Activated effector memory CD4-positive, alpha-beta T cell treated with anti-CD3 and anti-CD28 coated beads, Interleukin-2, amount 50 U/mL, for 16 hours (primary cell): Measurements from ENCODE around the gene CCR7.
A peak's percentile ranks its signal among the peaks of the same experiment; 100 is the strongest.

Experiments
- DNase-seq: peaks from one replicate; pipeline ENCODE4 v3.0.0-alpha.2; 2020

CCR7 gene, protein sequence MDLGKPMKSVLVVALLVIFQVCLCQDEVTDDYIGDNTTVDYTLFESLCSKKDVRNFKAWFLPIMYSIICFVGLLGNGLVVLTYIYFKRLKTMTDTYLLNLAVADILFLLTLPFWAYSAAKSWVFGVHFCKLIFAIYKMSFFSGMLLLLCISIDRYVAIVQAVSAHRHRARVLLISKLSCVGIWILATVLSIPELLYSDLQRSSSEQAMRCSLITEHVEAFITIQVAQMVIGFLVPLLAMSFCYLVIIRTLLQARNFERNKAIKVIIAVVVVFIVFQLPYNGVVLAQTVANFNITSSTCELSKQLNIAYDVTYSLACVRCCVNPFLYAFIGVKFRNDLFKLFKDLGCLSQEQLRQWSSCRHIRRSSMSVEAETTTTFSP

DNA sequence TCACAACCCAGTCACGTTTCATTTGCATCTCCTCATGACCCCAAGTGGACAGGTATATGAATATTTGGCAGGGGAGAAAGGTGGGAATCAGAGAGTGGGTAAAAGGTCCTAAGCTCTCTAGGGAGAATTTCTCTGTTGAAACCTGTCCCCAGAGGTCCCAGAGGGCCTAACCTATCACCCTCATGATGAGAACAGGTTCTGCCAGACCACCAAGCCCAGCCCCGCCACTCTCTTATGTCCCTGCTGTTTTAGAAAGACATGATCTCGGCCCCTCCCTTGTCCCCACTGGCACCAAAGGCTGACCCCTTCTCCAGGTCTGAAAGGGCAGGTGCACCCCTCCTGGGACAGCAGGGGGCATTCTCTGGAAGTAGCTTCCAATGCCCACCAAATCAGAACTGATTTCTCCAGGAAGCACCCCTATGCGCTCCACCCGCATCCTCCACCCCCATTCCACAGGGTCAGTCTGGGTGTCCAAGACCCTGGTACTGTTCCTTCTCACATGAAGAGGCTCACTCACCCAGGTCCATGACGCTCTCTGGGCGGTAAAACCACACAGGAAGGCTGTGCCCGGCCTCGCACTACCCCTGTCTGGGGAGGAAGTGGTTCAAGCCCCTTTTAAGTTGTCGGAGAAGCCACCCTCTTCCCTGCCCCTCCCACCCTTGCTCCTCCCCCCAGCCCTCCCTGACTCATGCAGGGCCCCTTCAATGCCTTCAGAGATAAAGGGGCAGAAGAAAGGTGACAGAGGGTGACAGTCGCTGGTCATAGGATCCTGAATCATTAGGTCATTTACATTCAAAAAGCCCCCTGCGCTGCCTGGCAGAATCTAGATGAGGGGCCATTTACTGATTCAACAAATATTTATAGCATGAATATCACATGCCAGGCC, at the start of gene CCR7:
Gene CCR7 (minus strand): TSS at position 590 of the 886 bp plus-strand sequence. CDS start 63 bp downstream, at position 527.
- peak; percentile 91 for DNase-seq

DNA sequence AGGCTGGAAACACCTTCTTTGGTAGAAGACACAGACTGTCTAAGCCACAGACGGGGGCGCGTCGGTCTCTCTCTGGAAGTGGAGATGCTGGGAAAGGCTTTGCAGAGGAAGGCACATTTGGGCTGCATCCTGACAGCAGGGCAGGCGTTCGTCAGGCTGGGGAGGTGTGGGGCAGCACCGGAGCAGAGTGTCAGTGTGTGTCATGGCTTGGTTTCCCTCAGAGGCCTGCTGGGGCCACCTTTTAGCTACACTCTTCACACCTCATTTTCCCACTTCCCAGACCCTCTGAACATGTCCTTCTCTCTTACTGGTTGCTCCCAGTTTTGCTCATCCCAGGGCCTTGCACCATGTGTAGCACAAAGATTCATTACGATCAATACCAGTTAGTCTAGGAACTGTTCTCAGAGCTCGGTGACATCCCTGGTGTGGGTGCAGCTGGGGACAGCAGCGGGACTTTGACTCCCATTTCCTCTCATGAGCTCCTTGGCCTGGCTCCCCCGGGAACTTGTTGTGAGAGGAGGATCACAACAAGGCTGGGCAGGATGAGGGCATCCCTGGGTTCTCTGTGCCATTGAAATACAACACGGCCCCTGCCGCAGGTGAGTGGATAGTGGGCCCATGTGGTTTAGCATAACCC, 49.3 kb upstream of the CCR7 start:
- no peak for DNase-seq

DNA sequence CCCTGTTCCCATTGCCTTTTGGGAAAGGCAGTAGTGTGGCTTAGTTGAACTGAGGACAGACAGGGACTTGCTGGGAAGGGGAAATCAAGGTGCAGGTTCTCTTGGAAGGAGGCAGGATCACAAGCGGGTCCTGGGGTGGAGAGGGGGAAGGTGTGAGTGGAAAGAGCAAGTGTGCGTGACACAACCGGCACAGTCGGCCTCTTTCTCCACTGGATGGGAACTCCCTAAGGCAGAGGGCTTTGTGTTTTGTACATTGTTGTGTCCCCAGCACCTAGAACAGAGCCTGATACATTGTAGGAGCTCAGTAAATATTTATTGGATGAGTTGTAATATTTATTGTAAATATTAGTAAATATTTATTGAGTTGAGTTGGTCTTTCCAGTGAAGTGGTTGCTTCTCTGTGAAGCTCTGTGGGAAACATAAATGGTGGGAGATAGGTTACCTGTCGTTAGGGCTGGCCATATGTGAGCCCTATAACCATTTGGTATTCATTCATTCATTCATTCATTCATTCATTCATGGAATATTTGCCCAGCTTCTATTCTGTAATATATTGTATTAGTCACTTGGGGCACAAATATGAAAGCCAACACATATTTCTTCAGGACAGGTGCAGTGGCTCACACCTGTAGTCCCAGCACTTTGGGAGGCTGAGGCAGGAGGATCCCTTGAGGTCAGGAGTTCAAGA, 48.3 kb upstream of the CCR7 start:
- no peak for DNase-seq

DNA sequence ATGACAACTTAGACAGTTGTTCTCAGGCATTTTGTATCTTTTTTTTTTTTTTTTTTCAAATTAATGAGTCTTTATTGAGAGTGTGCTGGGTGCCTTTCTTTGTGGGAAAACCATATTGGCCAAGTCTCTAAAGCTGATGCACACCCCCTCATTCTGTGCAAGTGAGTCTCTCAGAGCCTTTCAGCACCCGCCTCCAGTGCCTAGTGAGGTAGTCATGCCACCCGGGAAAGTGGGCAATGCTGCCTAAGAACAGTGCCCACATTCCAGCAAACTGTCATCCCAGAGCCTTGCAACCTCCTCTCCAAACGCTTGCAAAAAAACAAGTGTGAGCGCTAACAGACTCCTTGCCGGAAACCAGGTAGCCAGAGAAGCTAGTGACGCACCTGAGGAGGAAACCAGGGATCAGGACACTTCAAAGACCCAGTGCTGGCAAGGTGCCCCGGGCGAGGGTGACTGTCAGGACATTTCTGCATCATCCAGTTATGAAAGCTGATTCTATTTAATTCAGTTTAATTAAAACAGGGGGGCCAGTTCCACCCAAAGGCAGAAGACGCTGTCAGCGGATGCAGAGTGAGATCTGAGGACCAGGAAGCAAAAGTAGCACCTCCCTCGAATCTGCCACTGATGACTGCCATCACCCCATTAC, 47.5 kb upstream of the CCR7 start:
- DNase-seq, result peak; percentile 89

DNA sequence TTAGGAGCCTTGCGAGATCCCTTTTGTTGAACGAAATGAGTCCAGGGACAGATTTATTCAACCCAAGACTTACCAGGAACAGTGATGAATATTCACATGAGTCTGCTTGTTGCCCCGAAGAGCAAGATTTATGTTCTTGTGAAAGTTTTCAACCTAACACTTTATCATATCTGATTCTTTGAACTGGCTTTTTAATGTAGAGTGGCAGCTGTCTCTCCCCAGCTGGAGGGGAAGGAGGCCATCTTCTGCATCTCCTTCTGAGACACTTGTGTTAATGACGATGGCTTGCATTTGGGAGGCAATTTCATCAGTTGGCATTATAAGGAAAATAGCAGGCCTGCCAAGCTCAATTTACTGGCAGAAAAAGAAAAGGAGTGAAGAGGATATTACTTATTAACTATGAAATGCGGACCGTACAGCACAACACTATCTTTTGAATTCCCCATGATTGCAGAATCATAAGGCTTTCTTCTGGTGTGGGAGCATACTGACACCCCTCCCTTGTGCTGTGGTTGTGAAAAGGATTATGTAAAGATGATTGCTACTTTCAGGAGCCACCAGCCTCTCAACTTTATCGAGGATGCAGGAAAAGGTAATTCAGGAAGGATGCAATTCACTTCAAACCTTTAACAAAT, 46.7 kb upstream of the CCR7 start:
- DNase-seq, result no peak

DNA sequence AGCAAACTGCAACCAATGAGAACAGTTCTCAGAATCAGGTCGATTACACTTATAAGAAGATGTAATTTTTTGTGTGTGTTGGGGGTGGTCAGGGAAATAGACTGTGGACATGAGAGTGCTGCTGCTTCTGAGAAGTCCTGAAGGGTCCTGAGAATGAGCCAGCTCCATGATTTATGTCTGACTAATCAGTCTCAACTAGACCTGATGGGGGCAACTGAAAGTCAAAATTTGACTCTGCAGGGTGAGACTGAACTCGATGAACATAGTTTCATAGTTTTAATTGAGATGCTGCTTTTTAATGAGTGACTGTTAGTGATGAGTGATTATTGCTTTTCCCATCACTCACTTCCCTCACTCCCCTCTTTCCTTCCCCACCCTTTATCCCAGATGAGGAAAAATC, 45.1 kb upstream of the CCR7 start:
- DNase-seq, result no peak

DNA sequence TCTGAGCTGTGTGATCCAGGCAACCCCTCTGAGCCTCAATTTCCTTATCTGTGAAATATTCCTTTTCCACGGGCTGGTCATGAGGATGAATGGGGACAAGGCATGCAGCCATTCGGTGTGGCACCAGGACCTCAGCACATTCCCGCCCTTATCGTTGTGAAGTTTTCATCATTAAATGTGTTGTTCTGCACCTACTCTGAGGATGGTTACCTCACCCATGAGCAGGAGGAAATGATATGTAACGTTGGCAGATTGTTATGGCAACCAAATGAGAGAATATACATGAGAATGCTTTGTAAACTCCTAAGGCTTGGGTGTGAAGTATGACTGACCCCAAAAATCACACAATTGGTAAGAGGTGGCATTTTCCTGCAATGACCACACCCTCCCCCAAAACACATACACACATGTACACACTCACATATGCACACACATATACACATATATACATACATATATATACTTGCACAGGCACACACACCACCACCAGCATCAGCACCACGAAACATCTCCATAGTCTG, 42.8 kb upstream of the CCR7 start:
- DNase-seq, result no peak

DNA sequence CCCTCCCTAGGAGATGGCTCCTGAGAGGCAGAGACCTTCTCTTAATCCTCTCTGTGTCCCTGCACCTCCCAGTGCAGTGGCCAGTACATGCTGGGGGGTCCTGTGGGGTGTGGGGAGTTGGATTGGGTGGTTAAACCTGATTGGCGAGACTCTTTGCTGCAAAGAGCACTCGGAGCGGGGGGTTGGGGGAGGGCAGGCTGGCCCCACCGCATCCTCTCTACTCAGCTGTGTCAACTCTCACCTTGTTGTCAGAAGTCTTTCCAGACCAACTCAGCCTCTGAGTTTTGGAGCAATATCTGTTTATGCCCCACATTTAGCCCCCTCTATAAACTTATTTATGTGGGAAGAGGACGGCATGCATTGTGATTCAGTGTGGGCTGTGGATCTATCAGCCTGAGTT, 42.4 kb upstream of the CCR7 start:
- DNase-seq, result peak; percentile 76

DNA sequence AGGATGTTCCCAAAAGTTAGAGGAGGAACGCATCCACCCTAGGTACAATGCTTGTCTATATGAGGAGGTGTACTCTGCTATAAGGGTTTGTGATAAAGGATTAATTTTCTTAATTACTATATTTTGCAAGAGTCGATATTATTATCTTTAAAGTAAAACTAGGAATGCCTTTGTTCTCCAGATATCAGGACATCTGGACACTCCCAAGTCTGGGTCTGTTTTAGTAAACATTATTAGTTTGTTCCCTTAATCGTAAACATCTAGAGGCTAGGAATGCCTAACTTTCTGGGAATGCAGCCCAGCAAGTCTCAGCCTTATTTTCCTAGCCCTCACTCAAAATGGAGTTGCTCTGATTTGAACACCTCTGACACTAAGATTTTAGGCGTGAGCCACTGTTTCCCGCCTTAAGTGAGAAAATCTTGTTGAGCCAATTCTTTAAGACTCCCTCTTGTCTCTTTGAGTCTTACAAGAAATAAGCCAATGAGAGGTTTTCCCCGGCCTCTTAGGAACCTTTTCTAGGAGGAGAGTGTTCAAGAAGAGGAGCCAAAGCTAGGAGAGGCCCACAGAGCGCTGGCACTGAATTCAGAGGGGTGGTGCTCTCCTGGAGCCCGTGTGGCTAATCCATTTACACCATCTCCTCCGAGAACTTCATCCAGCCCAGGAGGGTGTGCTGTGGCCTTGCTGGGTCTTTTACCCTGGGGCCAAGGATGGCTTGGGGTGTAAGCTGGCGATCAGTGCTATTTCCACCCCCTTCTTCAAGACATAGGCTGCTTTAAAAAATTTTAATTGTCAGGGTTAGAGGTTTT, 41.5 kb upstream of the CCR7 start:
- DNase-seq, result no peak

DNA sequence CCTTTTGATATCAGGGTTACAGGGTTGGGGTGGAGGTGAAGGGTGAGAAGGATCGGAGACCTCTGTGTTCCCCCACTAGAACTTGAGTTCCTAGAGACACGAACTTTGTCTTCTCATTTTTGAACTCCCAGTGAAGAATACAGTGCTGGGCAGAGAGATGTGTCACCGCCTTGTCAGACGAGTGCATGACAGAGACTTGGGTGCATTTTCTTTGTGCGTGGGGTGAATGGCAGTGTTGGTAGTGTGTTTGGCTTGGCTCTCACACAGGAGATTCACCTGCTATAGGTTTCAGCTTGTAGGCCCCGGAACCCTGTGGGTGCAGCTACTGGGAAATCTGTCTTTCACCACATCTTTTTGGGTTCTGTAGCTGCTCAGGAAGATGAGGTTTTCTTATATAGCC, 40.0 kb upstream of the CCR7 start:
- peak; percentile 88 for DNase-seq

DNA sequence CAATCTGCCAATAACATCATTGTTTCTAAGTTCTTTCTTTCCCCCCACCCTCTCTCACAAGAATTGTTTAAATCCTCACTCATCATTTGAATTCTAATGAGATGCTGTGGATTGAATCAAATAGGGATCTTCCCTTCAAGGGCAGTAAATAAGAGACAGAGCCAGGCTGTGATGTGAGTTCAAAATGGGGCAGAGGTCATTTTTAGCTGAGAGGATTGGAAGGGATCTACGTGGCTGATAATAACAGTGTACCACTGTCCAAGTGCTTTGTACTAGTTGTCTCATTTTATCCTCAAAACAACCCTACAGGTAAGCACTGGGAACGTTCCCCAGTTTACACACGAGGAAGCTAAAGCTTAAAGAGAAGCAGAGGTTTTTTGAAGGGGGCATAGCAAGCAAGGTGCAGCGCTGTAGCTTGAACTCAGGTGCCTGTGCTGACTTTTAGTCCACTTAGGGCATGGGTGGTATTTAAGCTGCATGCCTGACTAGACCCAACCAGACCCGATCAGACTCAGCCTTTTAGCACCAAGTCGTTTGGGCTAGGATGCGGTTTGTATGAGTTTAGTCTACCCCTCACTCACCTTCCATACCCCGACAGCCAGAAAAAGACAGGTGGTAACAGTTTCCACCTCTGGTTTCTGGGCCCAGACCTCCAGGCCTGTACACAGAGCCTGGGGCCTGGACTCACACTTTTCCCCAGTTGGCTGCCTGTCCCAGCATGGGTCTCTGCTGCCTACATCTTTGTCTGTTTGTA, 39.2 kb upstream of the CCR7 start:
- no peak for DNase-seq

DNA sequence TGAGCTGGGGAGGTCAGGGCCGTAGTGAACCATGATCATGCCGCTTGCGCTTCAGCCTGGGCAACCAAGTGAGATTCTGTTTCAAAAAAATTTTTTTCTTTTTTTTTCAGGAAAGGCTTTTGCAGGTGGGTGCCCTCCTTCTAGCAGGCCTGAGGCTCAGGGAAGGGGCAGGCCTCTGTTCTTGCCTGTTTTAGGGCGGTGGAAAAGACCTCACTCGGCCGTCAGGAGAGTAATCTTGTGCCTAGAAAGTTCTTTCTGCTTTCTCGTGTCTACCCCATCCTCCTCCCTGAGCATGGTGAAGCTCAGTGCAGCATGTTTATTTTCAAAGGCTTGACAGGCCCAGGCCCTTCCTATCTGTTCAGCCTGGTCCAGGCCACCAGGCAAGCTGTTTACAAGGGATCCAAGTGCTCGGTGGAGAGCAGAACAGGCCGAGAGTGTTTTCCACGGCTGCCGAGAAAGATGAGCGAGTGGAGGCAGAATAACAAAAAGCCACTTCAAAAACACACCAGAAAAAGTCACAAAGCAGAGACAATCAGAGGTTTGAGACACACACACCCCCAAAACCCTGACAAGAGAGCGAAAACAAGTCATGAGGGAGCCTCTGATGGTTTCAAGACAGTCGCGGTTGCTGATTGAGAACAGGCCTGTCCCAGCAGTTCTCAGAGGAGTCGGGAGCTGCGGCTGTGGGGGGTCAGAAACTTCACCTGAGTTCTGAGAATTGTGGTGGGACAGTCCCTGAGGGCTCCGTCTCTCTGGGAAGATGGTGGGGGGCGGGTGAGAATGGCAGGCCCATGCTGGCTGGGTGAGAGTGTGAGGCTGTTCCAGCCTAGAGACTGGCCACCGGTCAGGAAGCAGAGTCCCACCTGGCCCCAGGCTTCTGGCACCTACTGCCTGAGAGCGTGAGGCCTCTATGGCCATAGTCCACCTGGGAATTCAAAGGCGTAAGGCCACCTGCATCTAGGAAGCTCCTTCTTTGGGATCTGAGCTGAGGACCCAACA, 37.5 kb upstream of the CCR7 start:
- DNase-seq, result peak; percentile 88

DNA sequence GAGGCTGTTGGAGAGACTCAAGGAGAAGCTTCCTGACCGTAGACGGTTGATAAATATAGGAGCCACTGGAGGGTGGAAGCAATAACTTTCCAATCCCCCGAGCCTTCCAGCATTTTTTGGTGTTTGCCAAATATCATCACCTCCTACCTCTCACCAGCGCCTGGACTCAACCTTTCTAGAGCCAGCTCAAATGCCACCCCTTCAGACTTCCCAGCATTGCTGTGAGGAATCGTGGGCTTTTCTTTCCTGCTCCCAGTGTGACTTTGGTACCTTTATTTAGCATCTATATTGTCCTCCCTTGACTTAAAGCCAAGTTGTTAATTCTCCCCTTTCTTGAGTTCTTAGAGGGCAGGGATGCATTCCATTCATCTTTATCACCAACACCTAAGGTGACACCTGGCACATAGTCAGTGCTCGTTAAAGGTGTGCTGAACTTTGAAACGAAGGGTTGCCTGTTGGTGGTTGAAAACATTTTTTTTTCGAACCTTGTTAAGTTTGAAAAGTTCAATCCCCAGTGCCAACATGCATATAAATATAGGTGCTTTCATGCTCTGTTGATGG, 35.3 kb upstream of the CCR7 start:
- DNase-seq, result no peak

DNA sequence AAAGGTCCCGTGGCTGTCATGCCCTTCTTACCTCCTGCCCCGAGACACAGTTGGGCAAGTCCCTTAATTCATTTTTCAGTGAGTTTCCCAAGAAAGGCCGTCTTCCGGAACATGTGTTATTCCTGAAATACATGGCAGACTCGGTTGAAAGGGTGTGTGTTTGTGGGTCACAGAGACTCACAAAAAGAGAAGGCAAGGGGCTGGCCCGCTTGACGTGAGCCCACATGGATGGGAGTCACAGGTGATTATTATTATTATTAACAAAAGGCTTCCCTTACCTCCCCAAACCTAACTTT, 34.1 kb upstream of the CCR7 start:
- no peak for DNase-seq

DNA sequence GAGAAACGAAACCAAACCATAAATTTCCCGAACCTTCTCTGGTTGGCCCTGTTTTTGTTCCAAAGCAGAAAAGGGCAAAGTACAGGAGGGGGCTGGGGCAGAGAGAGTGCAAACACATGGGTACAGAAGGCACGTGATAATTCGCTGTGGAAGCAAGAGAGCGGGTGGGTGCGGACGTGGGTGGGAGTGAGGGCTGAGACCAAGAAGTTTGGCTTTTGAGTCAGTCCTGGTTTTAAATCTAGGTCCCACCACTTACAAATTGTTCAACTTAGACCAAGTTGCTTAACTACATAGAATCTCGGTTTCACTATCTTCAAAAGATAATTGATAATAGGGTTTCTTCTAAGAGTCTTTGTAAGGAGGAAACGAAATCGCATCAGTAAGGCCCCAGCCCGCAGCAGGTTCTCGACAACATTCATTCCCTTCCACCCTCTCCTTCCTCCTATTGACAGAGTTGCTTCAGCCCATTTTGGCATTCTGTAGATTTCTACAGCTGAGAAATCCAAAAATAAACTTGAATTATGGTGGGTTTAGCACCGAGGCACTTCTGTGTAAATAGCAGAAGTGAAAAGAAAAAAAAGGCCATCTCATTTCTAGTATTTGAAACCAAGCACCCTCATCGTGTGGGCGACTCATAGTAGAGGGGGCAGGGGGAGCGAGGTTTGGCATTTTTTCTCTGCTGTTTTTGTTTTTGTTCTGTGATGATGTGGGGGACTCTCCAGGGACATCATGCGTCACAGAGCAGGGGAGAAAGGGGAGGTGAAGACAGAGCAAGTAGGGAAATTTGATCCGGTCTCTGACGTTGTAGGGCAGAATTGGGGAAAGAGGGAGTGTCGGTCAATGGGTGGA, 33.6 kb upstream of the CCR7 start:
- DNase-seq, result peak; percentile 93

DNA sequence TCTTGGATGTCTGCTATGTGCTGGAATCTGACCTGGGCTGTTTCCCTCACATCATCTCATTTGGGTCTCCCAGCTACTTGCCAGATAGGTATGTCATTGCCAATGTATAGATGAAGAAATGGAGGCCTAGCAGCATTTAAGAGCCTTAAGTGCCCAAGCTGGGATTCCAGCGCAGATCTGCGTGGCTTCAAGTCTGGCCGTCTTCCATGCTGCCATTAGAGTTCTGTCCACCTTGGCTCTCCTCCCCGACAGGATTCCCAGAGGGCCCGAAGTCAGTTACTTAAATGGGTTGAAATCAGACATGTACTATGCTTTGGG, 33.0 kb upstream of the CCR7 start:
- no peak for DNase-seq

DNA sequence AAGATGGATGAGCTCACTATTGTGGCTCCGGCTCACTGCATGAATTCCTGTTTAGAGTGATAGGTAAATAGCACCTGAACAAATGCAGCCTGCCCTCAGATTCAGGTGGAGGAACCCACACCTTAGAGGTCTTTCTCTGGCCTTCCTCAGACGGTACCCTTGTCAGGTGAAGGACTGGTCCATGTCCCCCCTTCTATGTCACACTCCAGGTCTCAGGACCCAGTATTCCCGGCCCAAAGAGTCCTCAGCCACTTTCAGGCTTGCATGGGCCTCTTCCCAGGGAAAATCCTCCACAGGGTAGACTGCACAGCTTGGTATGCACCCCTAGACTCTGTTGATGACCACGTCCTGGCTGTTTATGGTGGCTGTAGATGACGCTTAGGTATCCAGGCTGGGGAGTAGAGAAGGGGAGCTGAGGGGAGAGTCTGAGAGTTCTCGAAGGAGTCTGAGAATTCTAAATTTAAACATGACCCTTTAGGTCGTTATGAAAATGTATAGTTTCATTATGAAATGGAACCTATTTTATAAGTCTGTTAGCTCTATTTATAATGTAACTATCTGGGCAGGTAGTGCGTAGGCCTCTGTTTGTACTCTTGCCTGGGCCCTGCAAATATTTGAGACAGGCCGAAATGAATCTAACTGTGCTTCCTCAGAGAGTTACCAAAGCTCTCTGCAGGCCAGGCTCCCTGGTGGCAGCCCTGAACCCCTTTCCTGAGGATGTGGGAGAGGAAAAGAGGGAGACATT, 32.5 kb upstream of the CCR7 start:
- DNase-seq, result no peak
